ENCODE data around the gene SPATC1L. TPM values are rescaled to one million over a fixed set of nuclear protein-coding genes. Genes with fewer than 3 reads are reported as not detected.
A peak's percentile ranks its signal among the peaks of the same experiment; 100 is the strongest.

The SPATC1L gene
- total RNA-seq, 1 donor from 2014 or later = 25.3 TPM

- Mint-ChIP-seq H3K36me3 (ENCODE audit: low read depth, unreplicated experiment) (peaks cover 53% of the 10 kb centered on the region), H3K27me3 (ENCODE audit: unreplicated experiment) (peaks cover 20% of the 10 kb centered on the region), H3K4me3 (ENCODE audit: unreplicated experiment) (no peak overlapping the region), H3K4me1 (ENCODE audit: unreplicated experiment) (peaks cover 22% of the 10 kb centered on the region), H3K9me3 (ENCODE audit: unreplicated experiment) (no peaks in the 10 kb centered on the region), H3K27ac (ENCODE audit: unreplicated experiment) (no peak overlapping the region)
- TF ChIP-seq CTCF (IDR thresholded peaks at IDR 0.05; ENCODE audit: unreplicated experiment) = no peak
- no peak for DNase-seq (ENCODE audit: low spot score)
These were observed 7.7 kb upstream of the SPATC1L start for GRCh38 chr21:46191686-46192575.

GRCh38 chr21:46191257-46191685 is 7.0 kb upstream of the SPATC1L start:
- Mint-ChIP-seq H3K27ac (ENCODE audit: unreplicated experiment) (no peak overlapping the region), H3K9me3 (ENCODE audit: unreplicated experiment) (no peaks in the 10 kb centered on the region), H3K36me3 (ENCODE audit: low read depth, unreplicated experiment) (peaks cover 49% of the 10 kb centered on the region), H3K27me3 (ENCODE audit: unreplicated experiment) (peaks cover 20% of the 10 kb centered on the region), H3K4me3 (ENCODE audit: unreplicated experiment) (no peak overlapping the region), H3K4me1 (ENCODE audit: unreplicated experiment) (peaks cover 22% of the 10 kb centered on the region)
- no peak for DNase-seq (ENCODE audit: low spot score)
- no peak for TF ChIP-seq CTCF (IDR thresholded peaks at IDR 0.05; ENCODE audit: unreplicated experiment)

- H3K27me3 Mint-ChIP-seq (ENCODE audit: unreplicated experiment) = peaks cover 20% of the 10 kb centered on the region
- H3K4me1 Mint-ChIP-seq (ENCODE audit: unreplicated experiment) = peaks cover 23% of the 10 kb centered on the region
- no peak overlapping the region for H3K4me3 Mint-ChIP-seq (ENCODE audit: unreplicated experiment)
- H3K36me3 Mint-ChIP-seq (ENCODE audit: low read depth, unreplicated experiment) = peaks cover 47% of the 10 kb centered on the region
- TF ChIP-seq CTCF (IDR thresholded peaks at IDR 0.05; ENCODE audit: unreplicated experiment) = no peak
- no peaks in the 10 kb centered on the region for H3K9me3 Mint-ChIP-seq (ENCODE audit: unreplicated experiment)
- peak overlapping the region; percentile 57 for H3K27ac Mint-ChIP-seq (ENCODE audit: unreplicated experiment)
- no peak for DNase-seq (ENCODE audit: low spot score)
These were observed 6.4 kb upstream of the SPATC1L start for GRCh38 chr21:46190491-46191131.

GRCh38 chr21:46189959-46190490 is 5.8 kb upstream of the SPATC1L start:
- no peak overlapping the region for H3K4me3 Mint-ChIP-seq (ENCODE audit: unreplicated experiment)
- peaks cover 27% of the 10 kb centered on the region for H3K4me1 Mint-ChIP-seq (ENCODE audit: unreplicated experiment)
- DNase-seq (ENCODE audit: low spot score) = no peak
- H3K27ac Mint-ChIP-seq (ENCODE audit: unreplicated experiment) = no peak overlapping the region
- H3K9me3 Mint-ChIP-seq (ENCODE audit: unreplicated experiment) = no peaks in the 10 kb centered on the region
- H3K36me3 Mint-ChIP-seq (ENCODE audit: low read depth, unreplicated experiment) = peaks cover 41% of the 10 kb centered on the region
- no peak for TF ChIP-seq CTCF (IDR thresholded peaks at IDR 0.05; ENCODE audit: unreplicated experiment)
- peaks cover 20% of the 10 kb centered on the region for H3K27me3 Mint-ChIP-seq (ENCODE audit: unreplicated experiment)
